Neural cell (in vitro differentiated cells): ENCODE data around the gene GUCD1. TPM values are rescaled to one million over a fixed set of nuclear protein-coding genes. Genes with fewer than 3 reads are reported as not detected.

Source experiments
- H2AFZ ChIP-seq: fragments of 200-600, 300-800 bp; sonication (generic), shearing (Covaris generic); 2 replicates; pipeline ENCODE4 v1.6.0; 2014; ENCODE audit warnings: low read depth, mild to moderate bottlenecking, antibody characterized with exemption, low read length, moderate library complexity
- H3F3A ChIP-seq: fragments of 200-600 bp; shearing (Covaris generic); 2 replicates; pipeline ENCODE4 v1.6.1; 2016; ENCODE audit warnings: mild to moderate bottlenecking, moderate library complexity, mixed read lengths, antibody characterized with exemption, low read length; ENCODE audit not compliant: insufficient read depth, poor library complexity, severe bottlenecking
- H3K27ac ChIP-seq: fragments of 200-600, 300-800 bp; sonication (generic), shearing (Covaris generic); 2 replicates; pipeline ENCODE4 v1.5.1; 2014; ENCODE audit warnings: mild to moderate bottlenecking, low read length, moderate library complexity
- H3K27me3 ChIP-seq: fragments of 300-800, 200-600 bp; sonication (generic), shearing (Covaris generic); 2 replicates; pipeline ENCODE4 v1.6.0; 2014; ENCODE audit warnings: mild to moderate bottlenecking, low read depth, low read length, moderate library complexity; ENCODE audit not compliant: insufficient read depth
- H3K36me3 ChIP-seq: fragments of 300-800, 200-600 bp; sonication (generic), shearing (Covaris generic); 2 replicates; pipeline ENCODE4 v1.5.1; 2014; ENCODE audit warnings: mild to moderate bottlenecking, antibody characterized with exemption, low read length, moderate library complexity; ENCODE audit not compliant: insufficient read depth
- H3K4me2 ChIP-seq: fragments of 300-800, 200-600 bp; sonication (generic), shearing (Covaris generic); 2 replicates; pipeline ENCODE4 v1.6.0; 2014; ENCODE audit warnings: mild to moderate bottlenecking, low read length
- H3K4me3 ChIP-seq: fragments of 300-800, 200-600 bp; sonication (generic), shearing (Covaris generic); 2 replicates; pipeline ENCODE4 v1.5.1; 2014; ENCODE audit warnings: mild to moderate bottlenecking, low read length, moderate library complexity
- H3K79me2 ChIP-seq: fragments of 200-600 bp; shearing (Covaris generic); replicated peaks from 2 replicates; pipeline ENCODE4 v1.6.0; 2014; ENCODE audit warnings: mild to moderate bottlenecking, low read length, moderate library complexity; ENCODE audit not compliant: insufficient read depth
- H3K9ac ChIP-seq: fragments of 300-800, 200-600 bp; sonication (generic), shearing (Covaris generic); 2 replicates; pipeline ENCODE4 v1.6.1; 2016; ENCODE audit warnings: mild to moderate bottlenecking, low read length, mixed read lengths
- H3K9me2 ChIP-seq: fragments of 200-600 bp; shearing (Covaris generic); 2 replicates; pipeline ENCODE4 v1.6.1; 2016; ENCODE audit warnings: mild to moderate bottlenecking, low read length, mixed read lengths; ENCODE audit not compliant: insufficient read depth
- H3K9me3 ChIP-seq: fragments of 200-600, 300-800 bp; sonication (generic), shearing (Covaris generic); 2 replicates; pipeline ENCODE4 v1.6.1; 2016; ENCODE audit warnings: mild to moderate bottlenecking, mixed run types, low read length, moderate library complexity, mixed read lengths
- H4K20me1 ChIP-seq: fragments of 200-600 bp; shearing (Covaris generic); 2 replicates; pipeline ENCODE4 v1.6.1; 2016; ENCODE audit warnings: mild to moderate bottlenecking, mixed run types; ENCODE audit not compliant: insufficient read depth
- CTCF ChIP-seq: fragments of 450-650 bp; IDR thresholded peaks from 2 replicates; pipeline ENCODE4 v1.5.1; 2014; ENCODE audit warnings: antibody characterized with exemption, mild to moderate bottlenecking, moderate library complexity; ENCODE audit not compliant: poor library complexity, severe bottlenecking
- EP300 ChIP-seq: fragments of 450-650 bp; conservative IDR thresholded peaks from 2 replicates; pipeline ENCODE4 v1.6.1; 2014; ENCODE audit warnings: antibody characterized with exemption, mild to moderate bottlenecking, moderate library complexity; ENCODE audit not compliant: poor library complexity, severe bottlenecking
- EZH2 ChIP-seq: fragments of 200-600, 300-800 bp; shearing (Covaris generic), sonication (generic); IDR thresholded peaks from 2 replicates; pipeline ENCODE4 v1.6.1; 2014; ENCODE audit warnings: antibody characterized with exemption, low read length, borderline replicate concordance, mild to moderate bottlenecking; ENCODE audit not compliant: insufficient read depth, poor library complexity, severe bottlenecking
- MXI1 ChIP-seq: fragments of 450-650 bp; conservative IDR thresholded peaks from 2 replicates; pipeline ENCODE4 v1.6.1; 2014; ENCODE audit warnings: antibody characterized with exemption, mild to moderate bottlenecking; ENCODE audit not compliant: poor library complexity, severe bottlenecking
- POLR2AphosphoS5 ChIP-seq: IDR thresholded peaks from 2 replicates; pipeline ENCODE4 v1.6.1; 2012
- RAD21 ChIP-seq: fragments of 450-650 bp; conservative IDR thresholded peaks from 2 replicates; pipeline ENCODE4 v1.6.1; 2014; ENCODE audit warnings: antibody characterized with exemption, mild to moderate bottlenecking, moderate library complexity
- REST ChIP-seq: IDR thresholded peaks from 2 replicates; pipeline ENCODE4 v1.6.1; 2012; ENCODE audit warnings: borderline replicate concordance
- SMC3 ChIP-seq: fragments of 450-650 bp; conservative IDR thresholded peaks from 2 replicates; pipeline ENCODE4 v1.6.1; 2014; ENCODE audit warnings: antibody characterized with exemption, mild to moderate bottlenecking, moderate library complexity; ENCODE audit not compliant: poor library complexity
- TAF1 ChIP-seq: IDR thresholded peaks from 2 replicates; pipeline ENCODE4 v1.6.1; 2012; ENCODE audit warnings: low read depth
- polyA plus RNA-seq: library from polyadenylated mRNA; depleted of rRNA; stranded (reverse); fragments of >200 nt; gene quantifications from 2 replicates; pipeline ENCODE4 v1.2.3, GENCODE V29; 2014

Gene GUCD1
- polyA plus RNA-seq, 1 donor from 2014 or later: 32.6 TPM

- Histone ChIP-seq H3K27ac (no peak overlapping the region), H3K9me3 (no peaks in the 10 kb centered on the region), H3K9ac (no peak overlapping the region), H3K9me2 (no peaks in the 10 kb centered on the region), H3K79me2 (no peaks in the 10 kb centered on the region), H2AFZ (no peak overlapping the region), H3K27me3 (peaks cover 31% of the 10 kb centered on the region), H3F3A (no peaks in the 10 kb centered on the region), H3K4me2 (no peak overlapping the region), H3K4me3 (no peak overlapping the region), H4K20me1 (no peaks in the 10 kb centered on the region), H3K36me3 (no peaks in the 10 kb centered on the region)
- TF ChIP-seq MXI1 (no peak), SMC3 (no peak), REST (no peak), TAF1 (no peak), CTCF (no peak), EZH2 (no peak), EP300 (no peak), RAD21 (no peak), POLR2AphosphoS5 (no peak)
Measured at GRCh38 chr22:24496661-24497060, 58.3 kb downstream of the GUCD1 start.

GRCh38 chr22:24496234-24496633 is 58.7 kb downstream of the GUCD1 start:
- H3K27me3 ChIP-seq: peaks cover 31% of the 10 kb centered on the region
- H3K4me3 ChIP-seq: no peak overlapping the region
- H3K9me2 ChIP-seq: no peaks in the 10 kb centered on the region
- TF ChIP-seq REST: no peak
- no peak for TF ChIP-seq EP300
- TF ChIP-seq CTCF: no peak
- TF ChIP-seq SMC3: no peak
- no peak for TF ChIP-seq EZH2
- no peak for TF ChIP-seq POLR2AphosphoS5
- TF ChIP-seq MXI1: no peak
- TF ChIP-seq TAF1: no peak
- TF ChIP-seq RAD21: no peak
- H4K20me1 ChIP-seq: no peaks in the 10 kb centered on the region
- H3K79me2 ChIP-seq: no peaks in the 10 kb centered on the region
- no peak overlapping the region for H2AFZ ChIP-seq
- no peaks in the 10 kb centered on the region for H3F3A ChIP-seq
- no peak overlapping the region for H3K4me2 ChIP-seq
- H3K36me3 ChIP-seq: no peaks in the 10 kb centered on the region
- no peak overlapping the region for H3K9ac ChIP-seq
- H3K27ac ChIP-seq: no peak overlapping the region
- H3K9me3 ChIP-seq: no peaks in the 10 kb centered on the region
